Activated CD4-positive, alpha-beta T cell treated with anti-CD3 and anti-CD28 coated beads, Interleukin-2, Interleukin-4, amounts not matched to agents 100 ng/mL and 50 ng/mL, durations not matched to agents 16 hours and 8 hours (primary cell): ENCODE data around the gene TROAP.
"Not testable (repeated sequence)": the region's sequence is repeated elsewhere in the genome, so short reads cannot be mapped to it uniquely, and the experiment has no call there.

Source experiments
- DNase-seq: peaks from one replicate; pipeline ENCODE4 v3.0.0-alpha.2; 2020; ENCODE audit warnings: low spot score

Gene TROAP

GRCh38 chr12:49330631-49331379 is 7.8 kb downstream of the TROAP start:
- DNase-seq = no peak

GRCh38 chr12:49331380-49332222 is 8.5 kb downstream of the TROAP start:
- DNase-seq = no peak

GRCh38 chr12:49332441-49332861 is 9.4 kb downstream of the TROAP start:
- no peak for DNase-seq

GRCh38 chr12:49332891-49333371 is 9.9 kb downstream of the TROAP start:
- DNase-seq = no peak

GRCh38 chr12:49333778-49334177 is 10.7 kb downstream of the TROAP start:
- DNase-seq = not testable (repeated sequence)

GRCh38 chr12:49334226-49334625 is 11.2 kb downstream of the TROAP start:
- no peak for DNase-seq

GRCh38 chr12:49334681-49335080 is 11.6 kb downstream of the TROAP start:
- DNase-seq = no peak

- DNase-seq = no peak
These were observed 12.3 kb downstream of the TROAP start for GRCh38 chr12:49335118-49335954.

GRCh38 chr12:49335955-49336644 is 13.0 kb downstream of the TROAP start:
- no peak for DNase-seq

GRCh38 chr12:49336645-49337584 is 13.9 kb downstream of the TROAP start, which contains the start of gene C1QL4:
Gene C1QL4 (minus strand): TSS chr12:49337188. CDS start chr12:49336477, 711 bp downstream.
- peak; percentile 85 for DNase-seq

GRCh38 chr12:49338830-49339463 is 15.9 kb downstream of the TROAP start:
- DNase-seq = no peak

- DNase-seq = no peak
These were observed 16.4 kb downstream of the TROAP start for GRCh38 chr12:49339464-49339861.

GRCh38 chr12:49340095-49340870 is 17.2 kb downstream of the TROAP start:
- DNase-seq = no peak

GRCh38 chr12:49340971-49341776 is 18.1 kb downstream of the TROAP start:
- no peak for DNase-seq

GRCh38 chr12:49341777-49342065 is 18.7 kb downstream of the TROAP start:
- no peak for DNase-seq

GRCh38 chr12:49342066-49342913 is 19.2 kb downstream of the TROAP start:
- peak; percentile 89 for DNase-seq
